Epithelial cell of esophagus (primary cell): ENCODE measurements around the gene SPACA4.
A peak's percentile ranks its signal among the peaks of the same experiment; 100 is the strongest.

Experiments used
- DNase-seq: peaks from one replicate; pipeline ENCODE4 v3.0.0; 2010; ENCODE audit warnings: low read depth
- H3K4me3 ChIP-seq: 2 replicates; pipeline ENCODE4 v1.5.1; 2011; ENCODE audit warnings: mild to moderate bottlenecking, low read length, control low read depth
- TF ChIP-seq, protein P1 (sequence below): IDR thresholded peaks from 2 replicates; pipeline ENCODE4 v1.5.1; 2011; ENCODE audit warnings: low read depth, mild to moderate bottlenecking, low read length, control low read depth, inconsistent platforms; ENCODE audit not compliant: insufficient read depth; ENCODE audit errors: missing control alignments

The SPACA4 gene

DNA sequence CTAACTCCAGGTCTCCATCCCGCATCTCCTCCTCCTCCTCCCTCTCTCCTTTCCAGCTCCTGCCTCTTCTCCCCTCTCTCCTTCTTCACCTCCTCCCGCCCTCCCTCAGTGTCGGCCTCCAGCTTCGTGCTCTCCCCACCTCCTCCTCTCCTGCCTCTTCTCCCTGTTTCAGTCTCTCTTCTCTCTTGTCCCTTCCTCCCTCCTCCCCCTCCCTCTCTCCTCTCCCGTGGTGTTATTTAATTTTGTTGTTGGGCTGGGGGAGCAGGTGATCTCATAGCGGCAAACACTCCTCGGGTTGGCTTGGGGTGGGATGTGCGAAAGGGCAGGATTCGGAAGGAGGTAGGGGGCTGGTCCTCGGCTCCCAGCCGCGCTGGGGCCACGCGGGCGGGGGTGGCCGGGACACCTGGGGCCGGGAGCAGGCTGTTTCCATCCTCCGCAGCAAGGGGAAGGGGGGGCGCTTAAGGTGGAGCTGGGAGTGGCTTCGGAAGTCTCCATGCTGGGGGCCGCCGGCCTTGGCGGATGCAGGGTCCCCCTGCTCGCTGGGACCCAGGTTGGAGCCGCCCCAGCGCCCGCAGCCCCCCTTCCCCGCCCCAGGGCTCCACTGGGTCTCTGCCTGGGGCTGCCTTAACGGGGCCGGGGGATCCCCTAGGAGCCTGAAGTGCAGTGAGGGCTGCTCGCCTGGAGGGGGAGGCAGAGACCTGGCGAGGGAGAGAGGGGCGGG lies 39.6 kb downstream of the SPACA4 start, which contains the start of gene CA11:
TSS of gene CA11 (minus strand) at position 187 of the 721 bp plus-strand sequence. CDS start 555 bp downstream, outside the sequence.
- peak; percentile 86 for DNase-seq
- TF ChIP-seq, protein P1, sequence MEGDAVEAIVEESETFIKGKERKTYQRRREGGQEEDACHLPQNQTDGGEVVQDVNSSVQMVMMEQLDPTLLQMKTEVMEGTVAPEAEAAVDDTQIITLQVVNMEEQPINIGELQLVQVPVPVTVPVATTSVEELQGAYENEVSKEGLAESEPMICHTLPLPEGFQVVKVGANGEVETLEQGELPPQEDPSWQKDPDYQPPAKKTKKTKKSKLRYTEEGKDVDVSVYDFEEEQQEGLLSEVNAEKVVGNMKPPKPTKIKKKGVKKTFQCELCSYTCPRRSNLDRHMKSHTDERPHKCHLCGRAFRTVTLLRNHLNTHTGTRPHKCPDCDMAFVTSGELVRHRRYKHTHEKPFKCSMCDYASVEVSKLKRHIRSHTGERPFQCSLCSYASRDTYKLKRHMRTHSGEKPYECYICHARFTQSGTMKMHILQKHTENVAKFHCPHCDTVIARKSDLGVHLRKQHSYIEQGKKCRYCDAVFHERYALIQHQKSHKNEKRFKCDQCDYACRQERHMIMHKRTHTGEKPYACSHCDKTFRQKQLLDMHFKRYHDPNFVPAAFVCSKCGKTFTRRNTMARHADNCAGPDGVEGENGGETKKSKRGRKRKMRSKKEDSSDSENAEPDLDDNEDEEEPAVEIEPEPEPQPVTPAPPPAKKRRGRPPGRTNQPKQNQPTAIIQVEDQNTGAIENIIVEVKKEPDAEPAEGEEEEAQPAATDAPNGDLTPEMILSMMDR: peak; percentile 82
- H3K4me3 ChIP-seq: peak within 1 kb of the TSS; percentile 67

DNA sequence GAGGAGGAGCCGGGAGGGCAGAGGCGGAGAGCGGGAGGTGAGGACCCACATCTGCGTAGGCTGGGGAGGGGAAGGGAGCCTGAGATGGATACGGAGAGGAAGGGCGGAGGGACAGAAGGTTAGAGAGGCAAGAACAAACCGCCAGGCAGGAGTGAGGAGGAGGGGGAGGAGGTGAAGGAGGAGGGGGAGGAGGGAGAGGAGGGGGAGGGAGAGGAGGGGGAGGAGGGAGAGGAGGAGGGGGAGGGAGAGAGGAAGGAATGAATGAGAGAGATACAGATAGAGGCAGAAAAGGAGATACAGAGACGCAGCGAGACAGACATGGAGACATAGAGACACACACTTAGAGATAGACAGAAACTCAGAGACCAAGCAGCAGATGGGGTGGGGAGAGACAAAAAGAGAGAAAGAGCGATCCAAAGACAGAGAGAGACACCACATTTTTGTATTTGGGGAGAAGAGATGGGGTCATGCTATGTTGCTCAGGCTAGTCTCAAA lies 40.2 kb downstream of the SPACA4 start:
- DNase-seq: no peak
- peak overlapping the region; percentile 67 for H3K4me3 ChIP-seq
- TF ChIP-seq, protein P1: no peak

DNA sequence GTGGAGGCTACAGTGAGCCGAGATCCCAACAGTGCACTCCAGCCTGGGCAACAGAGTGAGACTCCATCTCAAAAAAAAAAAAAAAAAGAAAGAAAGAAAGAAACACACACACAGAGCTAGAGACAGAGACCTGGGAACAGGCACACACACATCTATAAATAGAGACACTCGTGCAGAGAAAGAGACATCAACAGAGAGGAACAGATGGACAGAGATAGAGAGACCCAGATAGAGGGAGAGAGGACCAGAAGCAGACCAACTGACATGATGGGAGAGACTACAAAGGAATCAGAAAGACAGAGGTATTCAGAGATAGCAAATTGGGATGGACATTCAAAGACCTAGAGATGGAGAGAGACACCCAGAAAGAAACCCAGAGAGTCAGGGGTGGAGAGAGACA lies 41.6 kb downstream of the SPACA4 start:
- TF ChIP-seq, protein P1: no peak
- DNase-seq: no peak
- no peak overlapping the region for H3K4me3 ChIP-seq

DNA sequence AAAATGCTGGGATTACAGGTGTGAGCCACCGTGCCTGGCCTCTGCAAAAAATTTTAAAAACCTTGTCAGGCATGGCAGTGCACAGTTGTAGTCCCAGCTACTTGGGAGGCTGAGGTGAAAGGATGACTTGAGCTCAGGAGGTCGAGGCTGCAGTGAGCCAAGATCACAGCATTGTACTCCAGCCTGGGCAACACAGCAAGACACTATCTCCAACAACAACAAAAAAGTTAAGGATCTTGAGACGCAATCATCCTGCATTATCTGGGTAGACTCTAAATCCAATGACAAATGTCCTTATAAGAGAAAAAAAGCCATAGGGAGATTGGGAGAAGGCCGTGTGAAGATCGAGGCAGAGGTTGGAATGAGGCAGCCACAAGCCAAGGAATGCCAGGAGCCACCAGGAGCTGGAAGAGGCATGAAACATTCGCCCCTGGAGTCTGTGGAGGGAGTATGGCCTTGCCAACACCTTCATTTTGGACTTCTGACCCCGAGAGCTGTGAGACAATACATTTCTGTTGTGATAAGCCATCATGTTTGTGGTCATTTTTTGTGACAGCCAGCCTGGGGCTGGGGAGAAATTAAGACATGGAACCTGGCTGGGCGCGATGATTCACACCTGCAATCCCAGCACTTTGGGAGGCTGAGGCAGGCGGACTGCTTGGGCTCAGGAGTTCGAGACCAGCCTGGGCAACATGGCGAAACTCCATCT lies 44.6 kb downstream of the SPACA4 start:
- TF ChIP-seq, protein P1: no peak
- H3K4me3 ChIP-seq: no peak overlapping the region
- DNase-seq: no peak

DNA sequence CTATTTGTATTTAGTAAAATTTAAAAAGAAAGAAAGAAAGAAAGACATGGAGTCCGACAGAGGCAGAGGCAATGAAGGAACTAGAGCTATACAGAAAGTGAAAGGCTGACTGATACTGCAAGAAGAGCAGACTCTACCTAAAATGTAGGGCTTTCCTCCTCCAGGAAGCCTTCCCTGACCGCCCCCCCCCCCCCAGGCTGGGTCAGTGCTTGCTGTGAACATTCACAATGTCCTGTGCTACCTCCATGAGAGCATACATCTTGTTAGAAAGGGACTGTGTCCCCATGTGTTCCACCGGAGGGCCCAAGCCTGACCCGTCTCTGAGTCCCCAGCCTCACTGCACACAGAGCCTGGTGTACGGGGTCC lies 45.1 kb downstream of the SPACA4 start:
- TF ChIP-seq, protein P1: no peak
- no peak for DNase-seq
- no peak overlapping the region for H3K4me3 ChIP-seq

DNA sequence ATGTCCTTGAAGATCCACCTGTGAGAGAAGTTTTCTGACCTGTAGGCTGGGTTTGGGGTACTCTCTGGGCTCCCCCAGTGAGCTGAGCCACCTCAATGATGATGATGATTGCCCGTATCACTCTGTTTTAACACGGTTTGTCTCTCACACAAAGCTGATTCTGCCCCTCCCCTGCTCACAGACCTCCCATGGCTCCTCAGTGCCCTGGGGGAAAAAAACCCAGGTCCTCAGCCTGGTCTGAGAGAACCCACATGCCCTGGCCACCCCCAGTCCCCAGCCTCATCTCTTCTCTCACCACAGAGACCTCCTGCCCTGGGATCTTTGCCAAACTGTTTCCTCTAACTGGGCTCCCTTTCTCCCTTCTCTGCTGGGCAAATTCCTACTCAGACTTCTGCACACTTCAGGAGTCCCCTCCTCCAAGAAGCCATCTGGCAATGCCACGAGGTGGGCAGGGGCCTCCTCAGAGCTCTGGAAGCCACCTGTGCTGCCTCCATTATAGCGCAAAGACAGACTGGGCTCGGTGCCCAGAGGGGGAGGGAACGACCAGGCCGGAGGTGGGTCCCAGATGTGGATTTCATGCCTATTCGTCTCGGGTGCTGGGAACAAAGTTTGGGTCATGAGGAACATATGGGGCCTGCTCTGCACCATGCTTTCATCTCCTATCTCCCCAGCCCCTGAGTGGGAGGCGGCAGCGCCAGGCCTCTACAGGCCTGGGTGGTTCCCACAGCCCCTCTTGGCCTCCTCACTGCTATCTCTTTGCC lies 47.9 kb downstream of the SPACA4 start:
- no peak overlapping the region for H3K4me3 ChIP-seq
- TF ChIP-seq, protein P1: no peak
- no peak for DNase-seq
